ENCODE measurements around the gene SYN1.

SYN1 gene

DNA sequence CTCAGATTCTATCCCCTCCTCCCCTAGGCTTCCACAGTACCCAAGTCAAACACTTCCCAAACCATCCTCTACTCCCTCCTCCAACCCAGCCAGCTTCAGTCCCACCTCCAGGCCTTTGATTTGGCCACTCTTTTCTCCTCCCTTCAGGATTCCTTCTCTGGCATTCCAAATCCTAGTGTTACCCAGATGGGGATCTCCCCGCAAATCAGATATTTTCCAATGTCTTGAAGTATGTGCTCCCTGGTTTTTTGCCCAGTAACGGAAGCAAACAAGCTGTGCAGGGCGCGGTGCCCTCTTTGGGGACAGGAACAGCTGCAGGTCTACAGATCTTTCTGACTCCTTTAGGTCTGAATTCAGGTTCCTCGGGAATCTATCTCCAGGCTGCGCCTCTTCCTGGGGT, 2.2 kb upstream of the SYN1 start:
- Histone ChIP-seq H3K4me1 (no peaks in the 10 kb centered on the region), H3K27ac (no peak overlapping the region), H3K36me3 (ENCODE audit: control insufficient read depth, insufficient read depth, low read length) (no peaks in the 10 kb centered on the region), H3K27me3 (ENCODE audit: control insufficient read depth, insufficient read depth, low read length) (no peaks in the 10 kb centered on the region), H3K9ac (no peak overlapping the region), H2AFZ (no peak overlapping the region), H3K79me2 (no peaks in the 10 kb centered on the region), H3K4me2 (ENCODE audit: low read length) (no peak overlapping the region), H3K9me3 (ENCODE audit: control insufficient read depth, low read length) (no peaks in the 10 kb centered on the region), H3K4me3 (ENCODE audit: low read depth, low read length) (no peak overlapping the region)
- TF ChIP-seq, protein P1, sequence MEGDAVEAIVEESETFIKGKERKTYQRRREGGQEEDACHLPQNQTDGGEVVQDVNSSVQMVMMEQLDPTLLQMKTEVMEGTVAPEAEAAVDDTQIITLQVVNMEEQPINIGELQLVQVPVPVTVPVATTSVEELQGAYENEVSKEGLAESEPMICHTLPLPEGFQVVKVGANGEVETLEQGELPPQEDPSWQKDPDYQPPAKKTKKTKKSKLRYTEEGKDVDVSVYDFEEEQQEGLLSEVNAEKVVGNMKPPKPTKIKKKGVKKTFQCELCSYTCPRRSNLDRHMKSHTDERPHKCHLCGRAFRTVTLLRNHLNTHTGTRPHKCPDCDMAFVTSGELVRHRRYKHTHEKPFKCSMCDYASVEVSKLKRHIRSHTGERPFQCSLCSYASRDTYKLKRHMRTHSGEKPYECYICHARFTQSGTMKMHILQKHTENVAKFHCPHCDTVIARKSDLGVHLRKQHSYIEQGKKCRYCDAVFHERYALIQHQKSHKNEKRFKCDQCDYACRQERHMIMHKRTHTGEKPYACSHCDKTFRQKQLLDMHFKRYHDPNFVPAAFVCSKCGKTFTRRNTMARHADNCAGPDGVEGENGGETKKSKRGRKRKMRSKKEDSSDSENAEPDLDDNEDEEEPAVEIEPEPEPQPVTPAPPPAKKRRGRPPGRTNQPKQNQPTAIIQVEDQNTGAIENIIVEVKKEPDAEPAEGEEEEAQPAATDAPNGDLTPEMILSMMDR (IDR thresholded peaks at IDR 0.05), result no peak

DNA sequence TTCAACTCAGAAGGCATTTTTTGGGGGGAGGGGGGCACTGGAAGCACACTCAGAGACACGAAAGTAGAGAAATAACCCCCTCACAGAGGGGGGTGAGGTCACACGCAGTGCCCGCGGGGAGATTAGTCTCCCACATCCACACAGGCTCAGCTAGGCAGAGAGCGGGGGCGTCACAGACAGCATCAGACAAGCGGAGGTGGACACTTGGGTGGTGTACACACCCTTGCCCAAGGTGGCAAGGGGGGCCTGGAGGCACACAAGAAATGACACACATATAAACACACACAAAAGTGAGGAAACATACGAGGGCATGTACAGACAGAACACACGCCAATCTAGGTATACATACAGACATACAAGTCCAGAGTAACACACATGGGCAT, 637 bp upstream of the SYN1 start:
- Histone ChIP-seq H3K4me3 (ENCODE audit: low read depth, low read length) (no peak overlapping the region), H2AFZ (peak overlapping the region; percentile 82), H3K27ac (peak overlapping the region; percentile 44), H3K36me3 (ENCODE audit: control insufficient read depth, insufficient read depth, low read length) (no peaks in the 10 kb centered on the region), H3K27me3 (ENCODE audit: control insufficient read depth, insufficient read depth, low read length) (no peaks in the 10 kb centered on the region), H3K9me3 (ENCODE audit: control insufficient read depth, low read length) (no peaks in the 10 kb centered on the region), H3K79me2 (no peaks in the 10 kb centered on the region), H3K4me1 (no peaks in the 10 kb centered on the region), H3K4me2 (ENCODE audit: low read length) (no peak overlapping the region), H3K9ac (no peak overlapping the region)
- TF ChIP-seq, protein P1 (IDR thresholded peaks at IDR 0.05), result no peak

DNA sequence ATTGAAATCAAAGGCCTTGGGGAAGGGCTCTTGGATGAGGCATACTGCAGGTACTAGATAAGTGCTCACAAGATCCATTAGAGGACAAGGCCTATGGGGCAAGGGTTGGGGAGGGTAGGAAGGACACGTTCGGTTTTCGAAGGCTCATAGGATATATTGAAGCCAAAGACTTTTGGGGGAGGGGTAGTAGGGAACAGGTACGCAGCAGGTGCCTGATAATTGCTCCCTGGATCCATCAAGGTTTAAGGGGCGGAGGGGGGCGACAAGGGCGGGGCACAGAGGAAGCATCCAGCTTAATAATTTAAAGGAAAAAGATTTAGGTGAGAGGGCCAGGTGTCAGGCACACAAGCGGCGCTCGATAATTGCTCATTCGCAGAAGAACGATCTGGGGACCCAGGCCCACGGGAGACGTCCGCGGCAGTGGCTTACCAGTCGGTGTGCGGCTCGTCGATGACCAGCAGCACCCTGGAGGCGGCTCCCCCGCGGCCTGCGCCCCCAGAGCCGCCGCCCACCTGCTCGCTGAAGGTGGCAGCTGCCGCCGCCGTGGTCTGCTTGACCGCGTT, 653 bp downstream of the SYN1 start:
- Histone ChIP-seq H3K27ac (no peak overlapping the region), H3K79me2 (no peaks in the 10 kb centered on the region), H2AFZ (peak overlapping the region; percentile 82), H3K4me3 (ENCODE audit: low read depth, low read length) (no peak overlapping the region), H3K27me3 (ENCODE audit: control insufficient read depth, insufficient read depth, low read length) (no peaks in the 10 kb centered on the region), H3K4me2 (ENCODE audit: low read length) (no peak overlapping the region), H3K36me3 (ENCODE audit: control insufficient read depth, insufficient read depth, low read length) (no peaks in the 10 kb centered on the region), H3K9me3 (ENCODE audit: control insufficient read depth, low read length) (no peaks in the 10 kb centered on the region), H3K9ac (peak overlapping the region; percentile 46), H3K4me1 (no peaks in the 10 kb centered on the region)
- TF ChIP-seq, protein P1 (IDR thresholded peaks at IDR 0.05), result no peak

DNA sequence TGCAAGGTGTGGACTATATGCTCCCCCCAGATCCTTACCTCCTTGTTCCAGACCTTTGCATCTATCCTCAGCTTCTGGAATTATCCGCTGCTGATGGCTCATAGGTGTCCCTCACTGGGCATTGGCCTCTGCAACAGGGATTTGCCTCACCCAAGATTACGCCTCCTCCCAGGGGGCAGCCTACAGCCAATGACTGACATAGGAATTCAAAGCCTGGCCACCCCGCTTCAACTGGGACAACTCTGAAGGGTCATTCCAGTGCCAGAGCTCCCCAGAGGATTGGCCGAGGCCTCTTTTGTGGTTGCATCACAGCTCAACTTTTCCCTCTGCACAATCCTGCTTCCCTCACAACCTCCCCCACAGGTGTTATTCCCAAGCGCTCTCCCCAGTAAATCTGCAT, 5.0 kb downstream of the SYN1 start:
- Histone ChIP-seq H2AFZ (no peak overlapping the region), H3K4me1 (peaks cover 6% of the 10 kb centered on the region), H3K79me2 (no peaks in the 10 kb centered on the region), H3K36me3 (ENCODE audit: control insufficient read depth, insufficient read depth, low read length) (no peaks in the 10 kb centered on the region), H3K4me2 (ENCODE audit: low read length) (no peak overlapping the region), H3K27ac (no peak overlapping the region), H3K9ac (no peak overlapping the region), H3K9me3 (ENCODE audit: control insufficient read depth, low read length) (no peaks in the 10 kb centered on the region), H3K27me3 (ENCODE audit: control insufficient read depth, insufficient read depth, low read length) (no peaks in the 10 kb centered on the region), H3K4me3 (ENCODE audit: low read depth, low read length) (no peak overlapping the region)
- TF ChIP-seq, protein P1 (IDR thresholded peaks at IDR 0.05), result no peak

DNA sequence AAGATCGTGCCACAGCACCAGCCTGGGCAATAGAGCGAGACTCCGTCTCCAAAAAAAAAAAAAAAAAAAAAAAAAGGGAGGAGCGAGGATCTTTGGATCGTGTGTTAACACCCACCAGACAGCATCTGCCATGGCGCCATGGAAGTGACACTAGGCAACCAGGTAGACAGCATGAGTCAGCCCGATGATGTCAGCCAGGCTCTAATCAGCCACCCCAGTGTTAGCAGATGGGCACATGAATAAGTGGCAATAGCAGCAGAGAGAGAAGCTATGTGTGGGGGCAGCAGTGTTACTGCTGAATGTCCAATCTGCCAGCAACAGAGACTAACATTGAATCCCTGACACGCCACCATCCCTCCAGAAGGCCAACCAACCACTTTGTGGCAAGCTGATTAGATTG, 6.6 kb downstream of the SYN1 start:
- no peak overlapping the region for H3K4me3 ChIP-seq (ENCODE audit: low read depth, low read length)
- TF ChIP-seq, protein P1 (IDR thresholded peaks at IDR 0.05), result no peak
- H2AFZ ChIP-seq, result no peak overlapping the region
- H3K27me3 ChIP-seq (ENCODE audit: control insufficient read depth, insufficient read depth, low read length), result no peaks in the 10 kb centered on the region
- H3K9me3 ChIP-seq (ENCODE audit: control insufficient read depth, low read length), result no peaks in the 10 kb centered on the region
- peaks cover 6% of the 10 kb centered on the region for H3K4me1 ChIP-seq
- no peak overlapping the region for H3K9ac ChIP-seq
- no peaks in the 10 kb centered on the region for H3K36me3 ChIP-seq (ENCODE audit: control insufficient read depth, insufficient read depth, low read length)
- no peak overlapping the region for H3K4me2 ChIP-seq (ENCODE audit: low read length)
- no peaks in the 10 kb centered on the region for H3K79me2 ChIP-seq
- no peak overlapping the region for H3K27ac ChIP-seq

Measured in parathyroid adenoma (tissue), 2 donors.